ENCODE data around the gene HACD3. TPM values are rescaled to one million over a fixed set of nuclear protein-coding genes. Genes with fewer than 3 reads are reported as not detected.

HACD3 gene
- total RNA-seq, 4 donors from 2014 or later = 103 to 172 (median 128) TPM

- H3K36me3 ChIP-seq = peaks cover 16 to 17% of the 10 kb centered on the region in 2 donors
- no peaks in the 10 kb centered on the region for H3K4me1 ChIP-seq
- intact Hi-C loops (cut with DNase I) = loop anchor here (10.0 kb wide), 1 partner anchor 69 kb away; the partner anchor contains the start of gene HACD3
- H3K4me3 ChIP-seq (replicated peaks in 1 of 3) = no peak overlapping the region
- DNase-seq = no peak
- TF ChIP-seq CTCF (IDR thresholded peaks at IDR 0.05) (no peak), POLR2A (IDR thresholded peaks at IDR 0.05) (no peak)
- no peaks in the 10 kb centered on the region for H3K9me3 ChIP-seq
- 97 to 98% methylated on average over 1 of the region's 1 CpG for WGBS, 2 donors
- H3K27me3 ChIP-seq = no peaks in the 10 kb centered on the region
- no peak overlapping the region for H3K27ac ChIP-seq
Observed at GRCh38 chr15:65603559-65603958, 73.3 kb downstream of the HACD3 start.

- Histone ChIP-seq H3K9me3 (no peaks in the 10 kb centered on the region), H3K36me3 (no peaks in the 10 kb centered on the region), H3K4me1 (peaks cover 15 to 18% of the 10 kb centered on the region in 2 donors), H3K27ac (peak within 1 kb of the TSS; percentile 91 to 95 (median 94)), H3K4me3 (replicated peaks in 1 of 3) (peak within 1 kb of the TSS; percentile 17 to 68 (median 66)), H3K27me3 (no peaks in the 10 kb centered on the region)
- intact Hi-C loops (cut with DNase I) = no loop called here
- WGBS, 2 donors = 1% methylated on average over 49 to 56 of the region's 64 CpGs
- TF ChIP-seq POLR2A (IDR thresholded peaks at IDR 0.05) (peak; percentile 9 to 77), CTCF (IDR thresholded peaks at IDR 0.05) (peak in 4 of 6 experiments; percentile 35 to 65 (median 39))
- DNase-seq = peak; percentile 99
Observed at GRCh38 chr15:65610871-65611718, 80.8 kb downstream of the HACD3 start, which contains the start of gene INTS14. INTS14 (minus strand) TSS chr15:65611131; CDS start chr15:65607380, 3,751 bp downstream.

GRCh38 chr15:65611888-65612615, 81.8 kb downstream of the HACD3 start:
- no peak for DNase-seq
- Histone ChIP-seq H3K27ac (peak overlapping the region; percentile 91 to 95 (median 94)), H3K27me3 (no peaks in the 10 kb centered on the region), H3K9me3 (no peaks in the 10 kb centered on the region), H3K4me1 (peaks cover 15 to 18% of the 10 kb centered on the region in 2 donors), H3K4me3 (replicated peaks in 1 of 3) (peak overlapping the region in 1 of 3 donors; percentile 66), H3K36me3 (no peaks in the 10 kb centered on the region)
- 78 to 80% methylated on average over 5 of the region's 5 CpGs for WGBS, 2 donors
- intact Hi-C loops (cut with DNase I) = no loop called here
- TF ChIP-seq POLR2A (IDR thresholded peaks at IDR 0.05) (no peak), CTCF (IDR thresholded peaks at IDR 0.05) (no peak)

- no peak for DNase-seq
- Histone ChIP-seq H3K27me3 (no peaks in the 10 kb centered on the region), H3K4me1 (peaks cover 15 to 18% of the 10 kb centered on the region in 2 donors), H3K27ac (no peak overlapping the region), H3K9me3 (no peaks in the 10 kb centered on the region), H3K4me3 (replicated peaks in 1 of 3) (no peak overlapping the region), H3K36me3 (no peaks in the 10 kb centered on the region)
- WGBS, 2 donors = 63 to 69% methylated on average over 2 of the region's 2 CpGs
- intact Hi-C loops (cut with DNase I) = no loop called here
- TF ChIP-seq POLR2A (IDR thresholded peaks at IDR 0.05) (no peak), CTCF (IDR thresholded peaks at IDR 0.05) (no peak)
Observed at GRCh38 chr15:65612616-65612946, 82.3 kb downstream of the HACD3 start.
